Left lobe of liver (tissue), 2 donors: ENCODE results near the gene FAM120B. TPM values are rescaled to one million over a fixed set of nuclear protein-coding genes. Genes with fewer than 3 reads are reported as not detected.
"Not testable (repeated sequence)": the region's sequence is repeated elsewhere in the genome, so short reads cannot be mapped to it uniquely, and the experiment has no call there.

Source experiments
- ATAC-seq: fragments of 200-7000 bp; cut with Tn5 transposase; one replicate; pipeline ENCODE4 v1.9.1; 2020; ENCODE audit warnings: mild to moderate bottlenecking, moderate library complexity
- DNase-seq: peaks from one replicate; pipeline ENCODE4 v3.0.0-alpha.2; 2020; ENCODE audit warnings: low spot score
- total RNA-seq: library from RNA; stranded (reverse); gene quantifications from one replicate; pipeline ENCODE4 v1.2.1, GENCODE V29; 2021
- donor health status: DM: no; HTN: no; CAD: no; lungs with moderate emphysema.
- donor health status: DM: no; HTN: yes; CAD: no.

Gene FAM120B
- total RNA-seq, 1 donor from 2014 or later = 11.6 TPM

- DNase-seq (no peak), ATAC-seq (no peak)
Observed at GRCh38 chr6:170376386-170377043, 70.0 kb downstream of the FAM120B start.

- ATAC-seq (peak; percentile 33), DNase-seq (no peak)
Observed at GRCh38 chr6:170378502-170378901, 71.9 kb downstream of the FAM120B start.

- DNase-seq (no peak), ATAC-seq (no peak)
Observed at GRCh38 chr6:170381562-170381961, 75.0 kb downstream of the FAM120B start.

GRCh38 chr6:170383466-170384035, 77.0 kb downstream of the FAM120B start:
- ATAC-seq (no peak), DNase-seq (no peak)

GRCh38 chr6:170385506-170385905, 78.9 kb downstream of the FAM120B start:
- ATAC-seq (no peak), DNase-seq (no peak)

GRCh38 chr6:170388113-170388512, 81.6 kb downstream of the FAM120B start:
- DNase-seq (no peak), ATAC-seq (no peak)

GRCh38 chr6:170393033-170393432, 86.5 kb downstream of the FAM120B start:
- ATAC-seq (no peak), DNase-seq (no peak)

GRCh38 chr6:170393807-170394399, 87.3 kb downstream of the FAM120B start:
- DNase-seq (no peak), ATAC-seq (no peak)

- ATAC-seq (no peak), DNase-seq (no peak)
Observed at GRCh38 chr6:170394980-170395379, 88.4 kb downstream of the FAM120B start.

- not testable (repeated sequence) for ATAC-seq, DNase-seq
Observed at GRCh38 chr6:170398743-170399369, 92.3 kb downstream of the FAM120B start.

- not testable (repeated sequence) for ATAC-seq, DNase-seq
Observed at GRCh38 chr6:170399955-170400558, 93.5 kb downstream of the FAM120B start.

- ATAC-seq (no peak), DNase-seq (no peak)
Observed at GRCh38 chr6:170402318-170403040, 95.9 kb downstream of the FAM120B start.

- no peak for DNase-seq
Observed at GRCh38 chr6:170403451-170403850, 96.9 kb downstream of the FAM120B start.

GRCh38 chr6:170404036-170404435, 97.5 kb downstream of the FAM120B start:
- no peak for ATAC-seq

More at GRCh38 chr6:170403451-170403850, 96.9 kb downstream of the FAM120B start:
- ATAC-seq = no peak

GRCh38 chr6:170404697-170405096, 98.1 kb downstream of the FAM120B start:
- no peak for DNase-seq
- ATAC-seq = no peak

More at GRCh38 chr6:170404036-170404435, 97.5 kb downstream of the FAM120B start:
- DNase-seq = no peak

GRCh38 chr6:170405311-170405975, 98.9 kb downstream of the FAM120B start:
- ATAC-seq (no peak), DNase-seq (no peak)

- no peak for ATAC-seq
- DNase-seq = no peak
Observed at GRCh38 chr6:170407200-170407599, 100.6 kb downstream of the FAM120B start.

GRCh38 chr6:170407932-170408331, 101.4 kb downstream of the FAM120B start:
- ATAC-seq = peak; percentile 33
- no peak for DNase-seq

- not testable (repeated sequence) for DNase-seq, ATAC-seq
Observed at GRCh38 chr6:170409746-170410145, 103.2 kb downstream of the FAM120B start.

- ATAC-seq (no peak), DNase-seq (no peak)
Observed at GRCh38 chr6:170410241-170410640, 103.7 kb downstream of the FAM120B start.
